Measurements from ENCODE around the gene DIPK1B. TPM values are rescaled to one million over a fixed set of nuclear protein-coding genes. Genes with fewer than 3 reads are reported as not detected.

The DIPK1B gene
- polyA plus RNA-seq, 1 of the 3 experiments (the other 2 are of a cell fraction): 24.5 TPM

DNA sequence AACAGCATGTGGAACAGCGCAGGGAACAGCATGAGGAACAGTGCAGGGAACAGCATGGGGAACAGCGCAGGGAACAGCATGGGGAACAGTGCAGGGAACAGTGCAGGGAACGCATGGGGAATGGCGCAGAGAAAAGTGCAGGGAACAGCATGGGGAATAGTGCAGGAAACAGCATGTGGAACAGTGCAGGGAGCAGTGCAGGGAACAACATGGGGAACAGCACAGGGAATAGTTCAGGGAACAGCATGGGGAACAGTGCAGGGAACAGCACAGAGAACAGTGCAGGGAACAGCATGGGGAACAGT, 43.7 kb downstream of the DIPK1B start:
- H3K9ac ChIP-seq: no peak overlapping the region
- CTCF ChIA-PET: interaction anchor here (1.0 kb wide), 1 partner anchor 29 kb away, joined by 4 read pairs; no protein-coding TSS in a partner anchor
- POLR2A ChIA-PET: no interaction called here

More for the DNA sequence above, 43.7 kb downstream of the DIPK1B start:
- Histone ChIP-seq H3K36me3 (replicated peaks in 1 of 2; ENCODE audit: control insufficient read depth in 1 of 2, insufficient read depth in 2 of 2, low read length in 1 of 2) (no peaks in the 10 kb centered on the region), H3K27ac (ENCODE audit: low read depth in 2 of 2, low read length in 1 of 2) (no peak overlapping the region), H3F3A (replicated peaks; ENCODE audit: insufficient read depth) (peaks cover 3% of the 10 kb centered on the region), H2AFZ (ENCODE audit: low read depth) (no peak overlapping the region), H3K9me3 (no peaks in the 10 kb centered on the region), H3K79me2 (ENCODE audit: insufficient read depth) (no peaks in the 10 kb centered on the region), H4K20me1 (ENCODE audit: insufficient read depth) (no peaks in the 10 kb centered on the region), H3K4me1 (ENCODE audit: control insufficient read depth in 1 of 2, insufficient read depth in 2 of 2, low read depth in 1 of 2, low read length in 1 of 2) (peaks cover 0 to 8% of the 10 kb centered on the region in 2 experiments; a peak in 1 of 4 replicates), H3K4me3 (ENCODE audit: low read depth in 2 of 2, low read length in 1 of 2) (no peak overlapping the region), H3K27me3 (ENCODE audit: insufficient read depth) (no peaks in the 10 kb centered on the region), H3K4me2 (no peak overlapping the region), H3K9me2 (no peaks in the 10 kb centered on the region)
- no peak for TF ChIP-seq GATA2 (CRISPR knock-in tag; IDR thresholded peaks at IDR 0.05)
- TF ChIP-seq MEF2A (IDR thresholded peaks at IDR 0.05; ENCODE audit: borderline replicate concordance, low read depth): no peak
- no peak for TF ChIP-seq FOSL2 (IDR thresholded peaks at IDR 0.05; ENCODE audit: borderline replicate concordance, low read depth)
- TF ChIP-seq RFX5 (IDR thresholded peaks at IDR 0.05; ENCODE audit: low read length): no peak
- no peak for TF ChIP-seq NFIC (IDR thresholded peaks at IDR 0.05; ENCODE audit: borderline replicate concordance)
- no peak for TF ChIP-seq RXRA (IDR thresholded peaks at IDR 0.05; ENCODE audit: borderline replicate concordance, low read depth)
- TF ChIP-seq, protein P1, sequence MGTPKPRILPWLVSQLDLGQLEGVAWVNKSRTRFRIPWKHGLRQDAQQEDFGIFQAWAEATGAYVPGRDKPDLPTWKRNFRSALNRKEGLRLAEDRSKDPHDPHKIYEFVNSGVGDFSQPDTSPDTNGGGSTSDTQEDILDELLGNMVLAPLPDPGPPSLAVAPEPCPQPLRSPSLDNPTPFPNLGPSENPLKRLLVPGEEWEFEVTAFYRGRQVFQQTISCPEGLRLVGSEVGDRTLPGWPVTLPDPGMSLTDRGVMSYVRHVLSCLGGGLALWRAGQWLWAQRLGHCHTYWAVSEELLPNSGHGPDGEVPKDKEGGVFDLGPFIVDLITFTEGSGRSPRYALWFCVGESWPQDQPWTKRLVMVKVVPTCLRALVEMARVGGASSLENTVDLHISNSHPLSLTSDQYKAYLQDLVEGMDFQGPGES (IDR thresholded peaks at IDR 0.05; ENCODE audit: low read depth, low read length): no peak
- no peak for TF ChIP-seq TEAD4 (IDR thresholded peaks at IDR 0.05; ENCODE audit: borderline replicate concordance, insufficient read depth)
- TF ChIP-seq, protein P2, sequence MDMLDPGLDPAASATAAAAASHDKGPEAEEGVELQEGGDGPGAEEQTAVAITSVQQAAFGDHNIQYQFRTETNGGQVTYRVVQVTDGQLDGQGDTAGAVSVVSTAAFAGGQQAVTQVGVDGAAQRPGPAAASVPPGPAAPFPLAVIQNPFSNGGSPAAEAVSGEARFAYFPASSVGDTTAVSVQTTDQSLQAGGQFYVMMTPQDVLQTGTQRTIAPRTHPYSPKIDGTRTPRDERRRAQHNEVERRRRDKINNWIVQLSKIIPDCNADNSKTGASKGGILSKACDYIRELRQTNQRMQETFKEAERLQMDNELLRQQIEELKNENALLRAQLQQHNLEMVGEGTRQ (IDR thresholded peaks at IDR 0.05; ENCODE audit: borderline replicate concordance, low read depth, low read length): no peak
- TF ChIP-seq, protein P3, sequence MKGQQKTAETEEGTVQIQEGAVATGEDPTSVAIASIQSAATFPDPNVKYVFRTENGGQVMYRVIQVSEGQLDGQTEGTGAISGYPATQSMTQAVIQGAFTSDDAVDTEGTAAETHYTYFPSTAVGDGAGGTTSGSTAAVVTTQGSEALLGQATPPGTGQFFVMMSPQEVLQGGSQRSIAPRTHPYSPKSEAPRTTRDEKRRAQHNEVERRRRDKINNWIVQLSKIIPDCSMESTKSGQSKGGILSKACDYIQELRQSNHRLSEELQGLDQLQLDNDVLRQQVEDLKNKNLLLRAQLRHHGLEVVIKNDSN (IDR thresholded peaks at IDR 0.05; ENCODE audit: borderline replicate concordance, low read depth): no peak
- TF ChIP-seq RCOR1 (IDR thresholded peaks at IDR 0.05; ENCODE audit: low read length): no peak
- TF ChIP-seq, protein P4, sequence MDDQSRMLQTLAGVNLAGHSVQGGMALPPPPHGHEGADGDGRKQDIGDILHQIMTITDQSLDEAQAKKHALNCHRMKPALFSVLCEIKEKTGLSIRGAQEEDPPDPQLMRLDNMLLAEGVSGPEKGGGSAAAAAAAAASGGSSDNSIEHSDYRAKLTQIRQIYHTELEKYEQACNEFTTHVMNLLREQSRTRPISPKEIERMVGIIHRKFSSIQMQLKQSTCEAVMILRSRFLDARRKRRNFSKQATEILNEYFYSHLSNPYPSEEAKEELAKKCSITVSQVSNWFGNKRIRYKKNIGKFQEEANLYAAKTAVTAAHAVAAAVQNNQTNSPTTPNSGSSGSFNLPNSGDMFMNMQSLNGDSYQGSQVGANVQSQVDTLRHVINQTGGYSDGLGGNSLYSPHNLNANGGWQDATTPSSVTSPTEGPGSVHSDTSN (IDR thresholded peaks at IDR 0.05): no peak
- no peak for TF ChIP-seq FOXJ3 (CRISPR knock-in tag; IDR thresholded peaks at IDR 0.05)
- no peak for TF ChIP-seq FOXM1 (IDR thresholded peaks at IDR 0.05; ENCODE audit: low read depth)
- TF ChIP-seq RAD21 (IDR thresholded peaks at IDR 0.05; ENCODE audit: low read length): no peak
- TF ChIP-seq NRF1 (IDR thresholded peaks at IDR 0.05; ENCODE audit: low read depth, low read length): no peak
- no peak for TF ChIP-seq TCF12 (IDR thresholded peaks at IDR 0.05)
- TF ChIP-seq, protein P5, sequence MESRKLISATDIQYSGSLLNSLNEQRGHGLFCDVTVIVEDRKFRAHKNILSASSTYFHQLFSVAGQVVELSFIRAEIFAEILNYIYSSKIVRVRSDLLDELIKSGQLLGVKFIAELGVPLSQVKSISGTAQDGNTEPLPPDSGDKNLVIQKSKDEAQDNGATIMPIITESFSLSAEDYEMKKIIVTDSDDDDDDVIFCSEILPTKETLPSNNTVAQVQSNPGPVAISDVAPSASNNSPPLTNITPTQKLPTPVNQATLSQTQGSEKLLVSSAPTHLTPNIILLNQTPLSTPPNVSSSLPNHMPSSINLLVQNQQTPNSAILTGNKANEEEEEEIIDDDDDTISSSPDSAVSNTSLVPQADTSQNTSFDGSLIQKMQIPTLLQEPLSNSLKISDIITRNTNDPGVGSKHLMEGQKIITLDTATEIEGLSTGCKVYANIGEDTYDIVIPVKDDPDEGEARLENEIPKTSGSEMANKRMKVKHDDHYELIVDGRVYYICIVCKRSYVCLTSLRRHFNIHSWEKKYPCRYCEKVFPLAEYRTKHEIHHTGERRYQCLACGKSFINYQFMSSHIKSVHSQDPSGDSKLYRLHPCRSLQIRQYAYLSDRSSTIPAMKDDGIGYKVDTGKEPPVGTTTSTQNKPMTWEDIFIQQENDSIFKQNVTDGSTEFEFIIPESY (IDR thresholded peaks at IDR 0.05; ENCODE audit: borderline replicate concordance, low read depth): no peak
- TF ChIP-seq MXI1 (IDR thresholded peaks at IDR 0.05; ENCODE audit: low read depth, low read length): no peak
- no peak for DNase-seq
- WGBS (ENCODE audit: low lambda C conversion rate): 83% methylated on average over 4 of the region's 4 CpGs

All from SK-N-SH (cell line).